Adrenal gland (tissue), 12 donors: Measurements from ENCODE around the gene BATF3. TPM values are rescaled to one million over a fixed set of nuclear protein-coding genes. Genes with fewer than 3 reads are reported as not detected.

Source experiments
- DNase-seq, 7 donors: peaks; one replicate each; pipeline ENCODE4 v3.0.0-alpha.2; 2019 to 2020
- H3K27ac ChIP-seq, 5 donors: fragments of 200-600 bp; sonication (generic) in 4 of 5; 1 replicate in 3 of 5; 2 replicates in 2 of 5; pipeline versions ENCODE4 v1.5.1 to v1.8.0; 2016 to 2020; ENCODE audit warnings: mild to moderate bottlenecking in 1 of 5
- H3K27me3 ChIP-seq: fragments of 200-600 bp; 2 replicates; pipeline ENCODE4 v1.8.0; 2021
- H3K36me3 ChIP-seq, 2 donors: fragments of 200-600 bp; replicated peaks in 1 of 2; 1 replicate in 1 of 2; 2 replicates in 1 of 2; pipeline versions ENCODE4 v1.5.1 to v1.8.0; 2018 to 2022
- H3K4me1 ChIP-seq, 2 donors: fragments of 200-600 bp; replicated peaks in 1 of 2; 1 replicate in 1 of 2; 2 replicates in 1 of 2; pipeline versions ENCODE4 v1.5.1 to v1.8.0; 2018 to 2021
- H3K4me3 ChIP-seq, 4 donors: fragments of 200-600 bp; sonication (generic) in 3 of 4; one replicate each; pipeline ENCODE4 v1.5.1; 2016 to 2018
- H3K9me3 ChIP-seq, 3 donors: fragments of 200-600 bp; sonication (generic) in 1 of 3; replicated peaks in 1 of 3; 1 replicate in 2 of 3; 2 replicates in 1 of 3; pipeline versions ENCODE4 v1.5.1 to v1.8.0; 2016 to 2021
- POLR2A ChIP-seq, 2 donors: fragments of 450-650 bp; IDR thresholded peaks; one replicate each; pipeline ENCODE4 v1.6.1; 2017; ENCODE audit warnings: antibody characterized with exemption in 2 of 2, mild to moderate bottlenecking in 2 of 2, moderate library complexity in 1 of 2
- whole genome bisulfite sequencing, 4 donors: extraction: QIAGEN DNeasy Blood & Tissue Kit in 2 of 4; methylation state at CpG; one replicate each; pipeline versions ENCODE4 v1.1.5 to v1.1.7; 2013 to 2017; 5-methylcytosine and 5-hydroxymethylcytosine counted together
- intact Hi-C, 2 donors: fragments of 100-400 bp; cut with DNase I; formaldehyde crosslinking; loops; one replicate each; pipeline versions ENCODE4 v1.14.1 to v1.15.0; 2022 to 2023
- polyA plus RNA-seq, 3 donors: library from polyadenylated mRNA; stranded (reverse); fragments of 200-250 nt in 2 of 3; fragments of 350-450 nt in 1 of 3; fragmentation: Illumina TruSeq in 1 of 3; extraction: RNeasy Lipid Tissue Mini Kit (QIAGEN cat#74804) in 1 of 3; gene quantifications; one replicate each; pipeline ENCODE4 v1.2.3, GENCODE V29; 2013 to 2014
- total RNA-seq, 9 donors: library from RNA; depleted of rRNA in 4 of 9; stranded (reverse); fragments of >200 nt in 4 of 9; fragments of 120-200 nt in 1 of 9; fragmentation: NEBNext Ultra II Directional in 1 of 9; extraction: Animal tissue kit (Norgen Biotek cat#: 25700) in 1 of 9; gene quantifications; one replicate each; pipeline versions ENCODE4 v1.1.0 to v1.2.4, GENCODE V29; 2013 to 2023
- TF ChIP-seq, protein P1 (sequence below), 6 experiments: fragments of 450-650 bp in 4 of 6; fragments of 200-600 bp in 2 of 6; sonication (generic) in 1 of 6; IDR thresholded peaks; 1 replicate in 5 of 6; 2 replicates in 1 of 6; pipeline versions ENCODE4 v1.5.1 to v1.8.0; 2016 to 2021; ENCODE audit warnings: antibody characterized with exemption in 6 of 6, mild to moderate bottlenecking in 2 of 6, moderate library complexity in 1 of 6
- donor health status: healthy with polysubstance abuse.
- donor health status: Bipolar disorder and iron deficiency.
- donor health status: DM: yes; HTN: yes; CAD: no.
- donor health status: DM: no; HTN: no; CAD: no.
- donor health status: DM: no; HTN: no; CAD: no.
- donor health status: DM: yes; HTN: yes; CAD: no.

Gene BATF3
- total and polyA plus RNA-seq, 12 donors: 0.24 to 7.5 (median 2.8) TPM

- Histone ChIP-seq H3K27me3 (no peaks in the 10 kb centered on the region), H3K27ac (no peak overlapping the region), H3K4me1 (no peaks in the 10 kb centered on the region), H3K36me3 (no peaks in the 10 kb centered on the region), H3K4me3 (no peak overlapping the region), H3K9me3 (no peaks in the 10 kb centered on the region)
- WGBS, 4 donors: 85 to 96% (median 90%) methylated on average over 2 of the region's 2 CpGs
- DNase-seq: no peak
- no peak for TF ChIP-seq POLR2A (IDR thresholded peaks at IDR 0.05)
- TF ChIP-seq, protein P1, sequence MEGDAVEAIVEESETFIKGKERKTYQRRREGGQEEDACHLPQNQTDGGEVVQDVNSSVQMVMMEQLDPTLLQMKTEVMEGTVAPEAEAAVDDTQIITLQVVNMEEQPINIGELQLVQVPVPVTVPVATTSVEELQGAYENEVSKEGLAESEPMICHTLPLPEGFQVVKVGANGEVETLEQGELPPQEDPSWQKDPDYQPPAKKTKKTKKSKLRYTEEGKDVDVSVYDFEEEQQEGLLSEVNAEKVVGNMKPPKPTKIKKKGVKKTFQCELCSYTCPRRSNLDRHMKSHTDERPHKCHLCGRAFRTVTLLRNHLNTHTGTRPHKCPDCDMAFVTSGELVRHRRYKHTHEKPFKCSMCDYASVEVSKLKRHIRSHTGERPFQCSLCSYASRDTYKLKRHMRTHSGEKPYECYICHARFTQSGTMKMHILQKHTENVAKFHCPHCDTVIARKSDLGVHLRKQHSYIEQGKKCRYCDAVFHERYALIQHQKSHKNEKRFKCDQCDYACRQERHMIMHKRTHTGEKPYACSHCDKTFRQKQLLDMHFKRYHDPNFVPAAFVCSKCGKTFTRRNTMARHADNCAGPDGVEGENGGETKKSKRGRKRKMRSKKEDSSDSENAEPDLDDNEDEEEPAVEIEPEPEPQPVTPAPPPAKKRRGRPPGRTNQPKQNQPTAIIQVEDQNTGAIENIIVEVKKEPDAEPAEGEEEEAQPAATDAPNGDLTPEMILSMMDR (IDR thresholded peaks at IDR 0.05): no peak
- intact Hi-C loops: no loop called here
These were observed 11.8 kb downstream of the BATF3 start for GRCh38 chr1:212687811-212688210.

- H3K9me3 ChIP-seq: no peaks in the 10 kb centered on the region
- no peak overlapping the region for H3K27ac ChIP-seq
- DNase-seq: peak in 1 of 7 donors; percentile 23
- H3K4me1 ChIP-seq: no peaks in the 10 kb centered on the region
- no peak overlapping the region for H3K4me3 ChIP-seq
- no peaks in the 10 kb centered on the region for H3K36me3 ChIP-seq
- no peaks in the 10 kb centered on the region for H3K27me3 ChIP-seq
- WGBS, 4 donors: 92 to 94% (median 93%) methylated on average over 5 to 11 of the region's 11 CpGs
- no peak for TF ChIP-seq POLR2A (IDR thresholded peaks at IDR 0.05)
- TF ChIP-seq, protein P1 (IDR thresholded peaks at IDR 0.05): no peak
- intact Hi-C loops: no loop called here
These were observed 13.0 kb downstream of the BATF3 start for GRCh38 chr1:212686591-212686990.

- intact Hi-C loops: no loop called here
- H3K9me3 ChIP-seq: no peaks in the 10 kb centered on the region
- no peak overlapping the region for H3K27ac ChIP-seq
- H3K36me3 ChIP-seq: no peaks in the 10 kb centered on the region
- 72 to 79% (median 79%) methylated on average over 3 of the region's 3 CpGs for whole genome bisulfite sequencing, 4 donors
- peak in 1 of 7 donors; percentile 21 for DNase-seq
- TF ChIP-seq, protein P1 (IDR thresholded peaks at IDR 0.05): no peak
- TF ChIP-seq POLR2A (IDR thresholded peaks at IDR 0.05): no peak
- H3K27me3 ChIP-seq: no peaks in the 10 kb centered on the region
- no peak overlapping the region for H3K4me3 ChIP-seq
- H3K4me1 ChIP-seq: no peaks in the 10 kb centered on the region
These were observed 13.6 kb downstream of the BATF3 start for GRCh38 chr1:212686069-212686468.

- TF ChIP-seq POLR2A (IDR thresholded peaks at IDR 0.05): no peak
- TF ChIP-seq, protein P1 (IDR thresholded peaks at IDR 0.05): no peak
- no peaks in the 10 kb centered on the region for H3K27me3 ChIP-seq
- no peaks in the 10 kb centered on the region for H3K36me3 ChIP-seq
- WGBS, 4 donors: 45 to 57% (median 51%) methylated on average over 2 of the region's 2 CpGs
- no peak overlapping the region for H3K4me3 ChIP-seq
- H3K4me1 ChIP-seq: no peaks in the 10 kb centered on the region
- peak in 1 of 7 donors; percentile 35 for DNase-seq
- no peaks in the 10 kb centered on the region for H3K9me3 ChIP-seq
- H3K27ac ChIP-seq: no peak overlapping the region
- intact Hi-C loops: no loop called here
These were observed 14.2 kb downstream of the BATF3 start for GRCh38 chr1:212685429-212685828.
